Tongue (tissue), 2 donors: Measurements from ENCODE around the gene LGI1. TPM values are rescaled to one million over a fixed set of nuclear protein-coding genes. Genes with fewer than 3 reads are reported as not detected.
"Not testable (repeated sequence)": the region's sequence is repeated elsewhere in the genome, so short reads cannot be mapped to it uniquely, and the experiment has no call there.

Source experiments
- DNase-seq: peaks from one replicate; pipeline ENCODE4 v3.0.0-alpha.2; 2015
- total RNA-seq: library from RNA; depleted of rRNA; stranded (reverse); fragments of >200 nt; gene quantifications from one replicate; pipeline ENCODE4 v1.2.3, GENCODE V29; 2014

LGI1 gene
- total RNA-seq, 1 donor from 2014 or later = 8.5 TPM

GRCh38 chr10:93807371-93807770, 49.6 kb downstream of the LGI1 start:
- peak; percentile 49 for DNase-seq

- no peak for DNase-seq
These were observed 55.1 kb downstream of the LGI1 start for GRCh38 chr10:93812659-93813338.

GRCh38 chr10:93813507-93814465, 56.0 kb downstream of the LGI1 start:
- DNase-seq = peak; percentile 60

GRCh38 chr10:93815304-93816096, 57.8 kb downstream of the LGI1 start:
- peak; percentile 45 for DNase-seq

- DNase-seq = peak; percentile 83
These were observed 58.5 kb downstream of the LGI1 start for GRCh38 chr10:93816123-93816747.

GRCh38 chr10:93818086-93818485, 60.4 kb downstream of the LGI1 start:
- no peak for DNase-seq

- DNase-seq = no peak
These were observed 61.8 kb downstream of the LGI1 start for GRCh38 chr10:93819520-93819919.

GRCh38 chr10:93820434-93820833, 62.7 kb downstream of the LGI1 start:
- no peak for DNase-seq

- no peak for DNase-seq
These were observed 63.5 kb downstream of the LGI1 start for GRCh38 chr10:93821051-93821772.

- DNase-seq = peak; percentile 26
These were observed 68.6 kb downstream of the LGI1 start for GRCh38 chr10:93826355-93826754.

- no peak for DNase-seq
These were observed 69.5 kb downstream of the LGI1 start for GRCh38 chr10:93827056-93827804.

- not testable (repeated sequence) for DNase-seq
These were observed 73.3 kb downstream of the LGI1 start for GRCh38 chr10:93831065-93831464.

- no peak for DNase-seq
These were observed 78.0 kb downstream of the LGI1 start for GRCh38 chr10:93835770-93836169.

- no peak for DNase-seq
These were observed 80.1 kb downstream of the LGI1 start for GRCh38 chr10:93837822-93838221.

- DNase-seq = no peak
These were observed 80.5 kb downstream of the LGI1 start for GRCh38 chr10:93838278-93838677.

- no peak for DNase-seq
These were observed 84.2 kb downstream of the LGI1 start for GRCh38 chr10:93841961-93842360.

- no peak for DNase-seq
These were observed 87.4 kb downstream of the LGI1 start for GRCh38 chr10:93844979-93845626.
